GM23338 (cell line): ENCODE data around the gene USP48. TPM values are rescaled to one million over a fixed set of nuclear protein-coding genes. Genes with fewer than 3 reads are reported as not detected.
A peak's percentile ranks its signal among the peaks of the same experiment; 100 is the strongest.

Experiments used
- ATAC-seq: fragments of 200-7000 bp; cut with Tn5 transposase; 3 replicates; pipeline ENCODE4 v1.9.1; 2020
- DNase-seq: peaks from one replicate; pipeline ENCODE4 v3.0.0-alpha.2; 2015; ENCODE audit warnings: low spot score
- H2AFZ ChIP-seq: fragments of 200-600 bp; sonication (generic); 2 replicates; pipeline ENCODE4 v1.8.0; 2016; ENCODE audit warnings: antibody characterized with exemption, mild to moderate bottlenecking, moderate library complexity
- H3F3A ChIP-seq: fragments of 200-600 bp; sonication (generic); replicated peaks from 2 replicates; pipeline ENCODE4 v1.8.0; 2017; ENCODE audit warnings: antibody characterized with exemption, mixed run types, low read depth
- H3K27ac ChIP-seq: fragments of 200-600 bp; sonication (generic); 2 replicates; pipeline ENCODE4 v1.6.1; 2016; ENCODE audit warnings: low read depth
- H3K27me3 ChIP-seq: fragments of 200-600 bp; sonication (generic); 2 replicates; pipeline ENCODE4 v1.8.0; 2016; ENCODE audit warnings: mild to moderate bottlenecking, mixed run types, moderate library complexity; ENCODE audit not compliant: insufficient read depth
- H3K36me3 ChIP-seq: fragments of 200-600 bp; sonication (generic); 2 replicates; pipeline ENCODE4 v1.8.0; 2016; ENCODE audit warnings: mild to moderate bottlenecking; ENCODE audit not compliant: insufficient read depth
- H3K4me1 ChIP-seq: fragments of 200-600 bp; sonication (generic); 2 replicates; pipeline ENCODE4 v1.8.0; 2016; ENCODE audit warnings: mild to moderate bottlenecking, moderate library complexity; ENCODE audit not compliant: insufficient read depth
- H3K4me2 ChIP-seq: fragments of 200-600 bp; sonication (generic); 2 replicates; pipeline ENCODE4 v1.7.1; 2017; ENCODE audit warnings: mixed run types
- H3K4me3 ChIP-seq: fragments of 200-600 bp; sonication (generic); 2 replicates; pipeline ENCODE4 v1.6.1; 2016; ENCODE audit warnings: mixed run types
- H3K79me2 ChIP-seq: fragments of 200-600 bp; sonication (generic); replicated peaks from 2 replicates; pipeline ENCODE4 v1.8.0; 2017; ENCODE audit warnings: mild to moderate bottlenecking; ENCODE audit not compliant: insufficient read depth
- H3K9me2 ChIP-seq: fragments of 200-600 bp; sonication (generic); 2 replicates; pipeline ENCODE4 v1.8.0; 2017; ENCODE audit not compliant: insufficient read depth
- H4K20me1 ChIP-seq: fragments of 200-600 bp; sonication (generic); replicated peaks from 2 replicates; pipeline ENCODE4 v1.8.0; 2017; ENCODE audit warnings: mild to moderate bottlenecking; ENCODE audit not compliant: insufficient read depth
- H3K27ac Mint-ChIP-seq: 2 replicates; pipeline ENCODE4 v1.8.0; 2020; ENCODE audit warnings: inconsistent platforms, mild to moderate bottlenecking, moderate library complexity, mixed read lengths
- H3K27me3 Mint-ChIP-seq: 3 replicates; pipeline ENCODE4 v1.8.0; 2022; ENCODE audit warnings: low read depth, mild to moderate bottlenecking, moderate library complexity, mixed read lengths, inconsistent platforms; ENCODE audit not compliant: insufficient read depth, poor library complexity
- H3K36me3 Mint-ChIP-seq: 3 replicates; pipeline ENCODE4 v1.8.0; 2021; ENCODE audit warnings: low read depth, mild to moderate bottlenecking, inconsistent platforms, moderate library complexity, mixed read lengths
- H3K4me1 Mint-ChIP-seq: 3 replicates; pipeline ENCODE4 v1.8.0; 2020; ENCODE audit warnings: mild to moderate bottlenecking, inconsistent platforms, mixed read lengths
- H3K4me3 Mint-ChIP-seq: 3 replicates; pipeline ENCODE4 v1.8.0; 2021; ENCODE audit warnings: moderate library complexity, mild to moderate bottlenecking, inconsistent platforms, mixed read lengths
- H3K9me3 Mint-ChIP-seq: 3 replicates; pipeline ENCODE4 v1.8.0; 2020; ENCODE audit warnings: moderate library complexity, mild to moderate bottlenecking, inconsistent platforms, mixed read lengths
- CREB1 ChIP-seq: fragments of 250-450 bp; sonication (Bioruptor Pico); IDR thresholded peaks from 2 replicates; pipeline ENCODE4 v1.5.0; 2020; ENCODE audit warnings: low read depth, mild to moderate bottlenecking, moderate library complexity
- ETS1 ChIP-seq: IDR thresholded peaks from 2 replicates; pipeline ENCODE4 v1.6.1; 2016; ENCODE audit warnings: antibody characterized with exemption
- EZH2 ChIP-seq: fragments of 200-600 bp; sonication (generic); IDR thresholded peaks from one replicate; pipeline ENCODE4 v1.8.0; 2017; ENCODE audit warnings: antibody characterized with exemption, mild to moderate bottlenecking, low read depth; ENCODE audit not compliant: unreplicated experiment
- EZH2phosphoT487 ChIP-seq: fragments of 200-600 bp; sonication (generic); IDR thresholded peaks from one replicate; pipeline ENCODE4 v1.8.1; 2018; ENCODE audit warnings: antibody characterized with exemption; ENCODE audit not compliant: unreplicated experiment
- REST ChIP-seq: IDR thresholded peaks from one replicate; pipeline ENCODE4 v1.6.1; 2018; ENCODE audit warnings: antibody characterized with exemption; ENCODE audit not compliant: unreplicated experiment
- ZNF114 ChIP-seq: fragments of 250-450 bp; sonication (Bioruptor Pico); IDR thresholded peaks from 2 replicates; pipeline ENCODE4 v1.5.0; 2020; ENCODE audit warnings: mild to moderate bottlenecking, moderate library complexity
- polyA plus RNA-seq: library from polyadenylated mRNA; unstranded; fragments of >200 nt; fragmentation: Nextera tagmentation; extraction: Ambion mirVana; gene quantifications from 2 replicates; pipeline ENCODE4 v1.2.1, GENCODE V29; 2016
- total RNA-seq: library from RNA; depleted of rRNA; stranded (reverse); fragments of >200 nt; shearing (Covaris generic); gene quantifications from 2 replicates; pipeline ENCODE4 v1.2.3, GENCODE V29; 2014
- TF ChIP-seq, protein P1 (sequence below), 2 experiments: fragments of 200-600 bp in 1 of 2; sonication (generic) in 1 of 2; conservative IDR thresholded peaks; 2 replicates each; pipeline versions ENCODE4 v1.5.1 to v1.6.1; 2016 to 2017; ENCODE audit warnings: antibody characterized with exemption in 2 of 2, low read depth in 2 of 2, mild to moderate bottlenecking in 2 of 2, moderate library complexity in 1 of 2

USP48 gene
- total and polyA plus RNA-seq, 2 experiments from 2014 or later = 85.9 to 151 TPM

DNA sequence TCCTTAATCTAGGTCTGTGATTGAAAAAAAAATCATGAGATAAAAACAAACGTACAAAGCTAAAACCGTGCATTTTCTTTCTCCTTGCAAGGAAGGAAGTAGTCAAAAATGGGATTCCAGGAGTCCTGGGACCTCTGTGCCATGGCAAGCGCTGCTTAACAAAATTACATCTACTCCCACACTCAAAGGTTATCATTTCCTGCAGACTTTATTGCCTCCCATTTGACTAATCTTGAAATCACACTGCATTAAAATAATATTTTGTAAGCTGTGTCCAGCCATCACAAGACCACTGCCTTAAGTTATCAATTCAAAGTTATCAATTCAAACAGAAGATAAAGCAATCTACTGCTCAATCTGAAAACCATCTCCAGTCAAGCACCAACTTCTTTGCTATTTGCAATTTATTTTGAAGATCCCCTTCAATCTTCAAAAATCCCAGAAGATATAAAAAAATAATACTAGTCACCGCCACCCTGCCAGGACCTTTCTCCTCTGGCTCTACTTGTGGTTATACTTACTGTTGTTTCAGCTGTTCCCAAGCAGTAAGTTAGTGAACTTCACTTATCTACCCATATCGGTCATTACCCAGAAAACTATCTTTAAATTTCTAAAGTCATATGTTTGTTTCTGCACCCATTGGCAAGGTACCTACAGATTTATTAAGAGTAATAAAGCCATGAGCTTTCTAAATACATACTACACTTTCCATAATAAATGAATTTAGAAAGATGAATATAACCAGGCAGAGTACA, 75.7 kb downstream of the USP48 start (continued):
- TF ChIP-seq ETS1 (no peak), EZH2phosphoT487 (no peak), EZH2 (no peak), REST (no peak), ZNF114 (no peak)
- TF ChIP-seq, protein P1, sequence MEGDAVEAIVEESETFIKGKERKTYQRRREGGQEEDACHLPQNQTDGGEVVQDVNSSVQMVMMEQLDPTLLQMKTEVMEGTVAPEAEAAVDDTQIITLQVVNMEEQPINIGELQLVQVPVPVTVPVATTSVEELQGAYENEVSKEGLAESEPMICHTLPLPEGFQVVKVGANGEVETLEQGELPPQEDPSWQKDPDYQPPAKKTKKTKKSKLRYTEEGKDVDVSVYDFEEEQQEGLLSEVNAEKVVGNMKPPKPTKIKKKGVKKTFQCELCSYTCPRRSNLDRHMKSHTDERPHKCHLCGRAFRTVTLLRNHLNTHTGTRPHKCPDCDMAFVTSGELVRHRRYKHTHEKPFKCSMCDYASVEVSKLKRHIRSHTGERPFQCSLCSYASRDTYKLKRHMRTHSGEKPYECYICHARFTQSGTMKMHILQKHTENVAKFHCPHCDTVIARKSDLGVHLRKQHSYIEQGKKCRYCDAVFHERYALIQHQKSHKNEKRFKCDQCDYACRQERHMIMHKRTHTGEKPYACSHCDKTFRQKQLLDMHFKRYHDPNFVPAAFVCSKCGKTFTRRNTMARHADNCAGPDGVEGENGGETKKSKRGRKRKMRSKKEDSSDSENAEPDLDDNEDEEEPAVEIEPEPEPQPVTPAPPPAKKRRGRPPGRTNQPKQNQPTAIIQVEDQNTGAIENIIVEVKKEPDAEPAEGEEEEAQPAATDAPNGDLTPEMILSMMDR (conservative IDR thresholded peaks at IDR 0.05; ENCODE audit: low read depth in 2 of 2) = no peak

- Mint-ChIP-seq H3K9me3 (no peaks in the 10 kb centered on the region), H3K4me3 (peak overlapping the region; percentile 44), H3K27ac (peak overlapping the region; percentile 86), H3K36me3 (peaks cover 38% of the 10 kb centered on the region), H3K27me3 (no peaks in the 10 kb centered on the region), H3K4me1 (peaks cover 33% of the 10 kb centered on the region)
- H3K4me2 ChIP-seq = peak overlapping the region; percentile 1; the same call in 1 of the 2 replicates
- H3K79me2 ChIP-seq = no peaks in the 10 kb centered on the region
- H3K9me2 ChIP-seq = no peaks in the 10 kb centered on the region
- no peaks in the 10 kb centered on the region for H3K27me3 ChIP-seq
- peaks cover 29% of the 10 kb centered on the region for H3K4me1 ChIP-seq
- peak; percentile 75 for DNase-seq
- peak; percentile 99 for ATAC-seq
- H2AFZ ChIP-seq = no peak overlapping the region
- H3K4me3 ChIP-seq = no peak overlapping the region
- H3F3A ChIP-seq = no peaks in the 10 kb centered on the region
- peaks cover 5% of the 10 kb centered on the region; the same call in 1 of the 2 replicates for H4K20me1 ChIP-seq
- H3K36me3 ChIP-seq = peaks cover 9% of the 10 kb centered on the region
- H3K27ac ChIP-seq = peak overlapping the region; percentile 15; the same call in 1 of the 2 replicates
- TF ChIP-seq CREB1 (no peak), REST (peak; percentile 62)
These were observed 76.7 kb downstream of the USP48 start for GRCh38 chr1:21706151-21706835.
